Activated effector memory CD4-positive, alpha-beta T cell treated with Interleukin-2 at 50 U/mL for 16 hours (primary cell): ENCODE results near the gene ROBO1.

Experiments used
- DNase-seq: peaks from one replicate; pipeline ENCODE4 v3.0.0-alpha.2; 2020

The ROBO1 gene

DNA sequence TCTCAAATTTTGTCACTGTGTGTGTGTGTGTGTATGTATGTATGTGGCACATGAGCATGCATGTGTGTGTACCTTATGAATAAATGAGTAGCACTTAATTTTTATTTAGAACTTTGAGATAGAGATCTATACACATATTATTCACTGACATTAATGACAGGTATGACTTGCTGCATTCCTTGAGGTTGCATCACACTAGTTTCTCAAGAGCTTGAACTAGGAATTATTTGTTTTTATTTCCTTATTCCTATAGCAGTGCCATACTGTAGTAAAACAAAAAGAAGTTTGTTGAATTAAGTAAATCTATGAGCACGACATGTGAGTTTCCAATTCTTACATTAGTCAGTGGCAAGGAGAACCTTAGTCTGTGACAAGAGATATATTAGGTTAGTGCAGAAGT, 943.9 kb downstream of the ROBO1 start:
- DNase-seq, result no peak

DNA sequence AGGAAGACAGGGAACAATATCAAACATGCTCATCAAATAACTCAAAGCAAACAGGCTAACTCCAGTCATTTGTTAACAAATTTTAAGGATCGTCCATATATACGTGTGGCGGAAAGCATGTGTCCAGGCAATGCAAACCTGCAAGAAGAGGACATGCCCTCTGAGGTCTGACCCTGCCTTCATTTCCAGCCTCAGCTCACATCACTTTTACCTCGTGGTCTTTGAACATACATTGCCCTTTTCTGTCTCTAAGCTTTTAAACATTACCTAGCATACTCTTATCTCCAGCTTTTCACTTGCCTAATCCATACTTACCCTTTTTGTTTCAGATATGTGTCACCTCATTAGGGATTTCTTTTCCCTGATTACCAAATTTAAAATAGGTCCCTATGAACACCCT, 944.4 kb downstream of the ROBO1 start:
- DNase-seq, result no peak

DNA sequence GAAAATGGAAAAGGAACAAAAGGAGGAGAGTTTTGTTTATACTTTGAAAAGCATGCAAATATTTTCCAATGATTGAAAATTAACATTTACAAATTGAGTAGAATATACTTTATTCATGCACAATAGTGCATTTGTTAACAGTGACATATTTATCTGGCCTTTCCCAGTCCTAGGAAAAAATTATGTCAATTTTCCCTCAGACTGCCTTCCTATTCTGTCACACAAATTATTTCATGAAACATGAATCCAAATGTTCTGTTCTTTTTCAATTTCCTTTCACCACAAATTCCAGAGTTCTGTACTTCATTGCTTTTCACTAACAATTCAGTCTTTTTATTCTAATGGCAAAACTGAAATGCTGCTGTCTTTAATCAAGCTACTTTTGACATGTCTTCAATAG, 945.1 kb downstream of the ROBO1 start:
- DNase-seq, result no peak

DNA sequence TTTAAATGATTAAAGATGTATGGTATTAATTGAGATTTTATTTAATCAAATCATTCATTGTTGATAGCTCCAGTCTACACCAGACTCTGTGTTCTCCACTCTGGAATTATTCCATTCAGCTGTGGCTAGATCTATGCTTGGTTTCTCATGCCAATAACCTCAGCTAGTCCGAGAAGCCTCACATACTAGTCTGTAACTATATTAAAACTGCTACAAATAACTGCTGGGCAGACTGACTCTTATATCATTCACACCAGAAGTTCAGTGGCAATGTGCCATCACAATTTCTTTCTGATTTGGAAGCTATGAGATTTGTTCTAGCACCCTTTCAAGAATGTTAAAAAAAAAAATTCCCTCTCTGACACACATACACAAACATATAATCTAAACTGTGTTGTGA, 947.3 kb downstream of the ROBO1 start:
- DNase-seq, result no peak

DNA sequence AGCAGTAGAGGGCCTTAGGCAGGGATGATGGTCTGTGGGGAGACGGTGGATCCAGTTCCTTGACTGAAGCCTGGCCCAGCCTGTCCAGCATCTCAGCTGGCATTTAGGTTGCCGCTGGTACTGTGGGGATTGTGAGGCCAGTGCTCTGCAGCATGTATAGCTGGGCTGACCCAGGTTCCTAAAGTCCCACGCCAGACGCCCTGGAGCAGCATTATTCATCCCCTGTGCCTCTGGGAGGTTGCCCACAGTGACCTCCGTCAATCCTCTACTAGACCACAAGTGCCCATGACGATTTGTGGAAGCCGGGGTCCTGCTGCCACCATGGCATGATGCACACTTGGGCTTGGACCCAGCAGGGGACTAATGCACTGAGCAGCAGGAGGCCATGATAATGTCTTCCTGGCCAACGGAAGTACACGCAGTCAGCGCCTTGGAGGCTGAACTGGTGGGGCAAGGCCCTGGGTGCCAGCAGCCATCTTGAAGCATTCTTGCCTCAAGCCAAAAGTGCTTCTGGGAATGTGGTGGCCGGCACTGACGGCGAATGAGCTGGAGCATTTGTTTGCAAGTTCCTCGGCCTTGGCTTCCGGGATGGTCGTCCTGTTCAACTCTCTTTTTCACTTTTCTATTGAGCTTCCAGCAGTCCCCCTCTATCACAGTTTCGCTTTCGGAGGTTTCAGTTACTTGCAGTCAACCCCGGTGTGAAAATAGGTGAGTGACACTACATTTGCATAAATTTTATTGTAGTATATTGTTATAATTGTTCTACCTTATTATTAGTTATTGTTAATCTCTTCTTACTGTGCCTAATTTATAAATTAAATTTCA, 949.4 kb downstream of the ROBO1 start:
- no peak for DNase-seq

DNA sequence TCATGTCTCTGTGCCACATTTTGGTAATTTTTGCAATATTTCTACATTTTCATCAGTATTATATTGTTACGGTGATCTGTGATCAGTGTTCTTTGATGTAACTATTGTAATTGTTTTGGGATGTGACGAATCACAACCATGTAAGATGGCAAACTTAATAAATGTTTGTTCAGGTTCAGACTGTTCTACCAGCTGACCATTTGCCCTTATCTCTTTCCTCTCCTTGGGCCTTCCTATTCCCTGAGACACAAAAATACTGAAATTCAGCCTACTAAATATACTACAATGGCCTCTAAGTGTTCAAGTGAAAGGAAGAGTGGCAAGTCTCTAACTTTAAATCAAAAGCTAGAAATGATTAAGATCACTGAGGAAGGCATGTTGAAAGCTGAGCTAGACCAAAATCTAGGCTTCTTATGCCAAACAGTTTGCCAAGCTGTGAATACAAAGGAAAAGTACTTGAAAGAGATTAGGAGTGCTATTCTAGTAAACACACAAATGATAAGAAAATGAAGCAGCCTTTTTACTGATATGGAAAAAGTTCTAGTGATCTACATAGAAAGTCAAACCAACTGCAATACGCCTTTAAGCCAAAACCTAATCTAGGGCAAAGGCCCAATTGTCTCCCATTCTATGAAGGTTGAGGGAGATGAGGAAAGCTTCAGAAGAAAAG, 952.8 kb downstream of the ROBO1 start:
- no peak for DNase-seq

DNA sequence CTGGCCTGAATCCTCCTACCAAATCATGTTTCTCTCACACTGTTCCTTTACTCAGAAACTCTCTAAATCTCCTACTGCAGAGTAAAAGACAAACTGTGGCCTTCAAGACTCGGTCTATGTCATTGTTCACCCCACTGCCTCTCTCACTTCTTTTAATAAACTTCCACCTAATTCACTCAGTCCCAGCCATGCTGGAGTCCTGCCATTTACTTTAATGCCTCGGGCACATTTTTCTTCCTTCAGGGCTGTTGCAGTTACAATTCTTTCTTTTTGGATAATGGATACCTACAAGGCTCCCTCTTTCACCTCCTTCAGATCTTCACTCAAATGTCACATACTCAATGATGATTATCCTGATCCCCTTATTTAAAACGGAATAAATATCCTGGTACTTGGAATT, 955.6 kb downstream of the ROBO1 start:
- DNase-seq, result no peak

DNA sequence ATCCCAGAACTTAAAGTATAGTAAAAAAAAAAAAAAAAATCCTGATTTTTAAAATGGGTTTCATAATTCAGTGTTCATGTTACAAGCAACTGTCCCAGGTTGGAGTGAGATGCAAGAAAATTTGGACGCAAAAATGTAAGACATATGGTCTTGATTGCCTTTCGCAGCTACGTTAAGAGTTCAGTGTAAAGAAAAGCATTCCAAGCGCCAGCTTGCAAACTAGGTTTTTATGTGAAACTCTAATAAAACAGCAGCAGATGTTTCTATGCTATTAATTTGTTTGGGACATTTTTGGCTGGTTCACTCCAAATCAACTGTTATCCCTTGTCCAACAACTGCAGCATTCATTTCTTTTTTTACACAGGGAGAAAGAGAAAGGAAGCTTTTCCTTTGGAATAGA, 957.8 kb downstream of the ROBO1 start:
- DNase-seq, result no peak

DNA sequence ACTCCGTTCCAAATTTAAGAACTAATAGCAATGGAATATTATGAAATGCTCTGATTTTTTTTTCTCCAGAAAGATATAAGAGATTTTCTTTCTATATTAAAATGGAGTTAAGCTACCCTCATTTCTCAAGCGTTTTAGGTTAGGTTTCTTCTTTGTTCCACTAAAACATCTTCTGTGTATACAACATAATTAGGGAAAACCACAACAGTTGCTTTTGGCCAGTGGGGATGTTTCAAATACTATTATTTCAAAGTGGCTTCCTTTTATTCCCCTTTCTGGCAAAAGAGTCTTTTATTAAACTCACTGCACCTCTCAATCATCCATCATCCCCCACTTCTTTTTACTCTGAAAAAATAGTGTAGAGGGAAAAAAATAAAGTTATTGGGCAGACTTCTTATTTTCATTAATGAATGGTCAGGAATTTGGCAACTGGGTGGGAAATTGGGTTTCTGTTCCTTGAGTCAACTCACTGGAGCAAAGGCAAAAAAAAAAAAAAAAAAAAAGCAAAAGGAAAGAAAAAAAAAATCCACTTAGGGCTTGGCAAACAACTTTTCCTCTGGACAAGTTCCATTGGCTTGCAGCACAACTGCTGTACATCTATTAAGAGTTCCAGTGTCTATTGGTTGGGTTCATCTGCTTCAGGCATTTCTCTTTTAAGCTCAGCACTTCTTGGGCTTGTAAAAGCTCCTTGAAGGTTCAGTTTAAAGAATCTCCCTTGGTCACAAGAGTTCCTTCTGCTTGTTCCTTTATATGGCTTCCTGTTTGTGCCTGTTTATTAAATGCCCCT, 963.4 kb downstream of the ROBO1 start:
- no peak for DNase-seq

DNA sequence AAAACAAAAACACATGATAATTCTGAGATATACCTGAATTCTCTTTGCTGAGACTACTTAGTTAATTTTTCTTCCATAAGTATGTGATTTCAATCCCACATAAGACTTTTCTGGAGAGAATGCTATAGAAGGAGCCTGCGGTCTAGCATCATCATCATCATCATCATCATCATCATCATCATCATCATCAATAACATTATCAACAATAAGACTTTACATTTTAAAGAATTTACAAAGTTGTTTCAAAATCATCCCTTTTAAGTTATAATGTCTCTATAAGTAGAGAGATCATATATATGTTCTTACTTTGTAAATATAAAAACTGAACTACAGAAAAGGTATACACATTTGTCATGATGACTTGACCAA, 965.3 kb downstream of the ROBO1 start:
- no peak for DNase-seq

DNA sequence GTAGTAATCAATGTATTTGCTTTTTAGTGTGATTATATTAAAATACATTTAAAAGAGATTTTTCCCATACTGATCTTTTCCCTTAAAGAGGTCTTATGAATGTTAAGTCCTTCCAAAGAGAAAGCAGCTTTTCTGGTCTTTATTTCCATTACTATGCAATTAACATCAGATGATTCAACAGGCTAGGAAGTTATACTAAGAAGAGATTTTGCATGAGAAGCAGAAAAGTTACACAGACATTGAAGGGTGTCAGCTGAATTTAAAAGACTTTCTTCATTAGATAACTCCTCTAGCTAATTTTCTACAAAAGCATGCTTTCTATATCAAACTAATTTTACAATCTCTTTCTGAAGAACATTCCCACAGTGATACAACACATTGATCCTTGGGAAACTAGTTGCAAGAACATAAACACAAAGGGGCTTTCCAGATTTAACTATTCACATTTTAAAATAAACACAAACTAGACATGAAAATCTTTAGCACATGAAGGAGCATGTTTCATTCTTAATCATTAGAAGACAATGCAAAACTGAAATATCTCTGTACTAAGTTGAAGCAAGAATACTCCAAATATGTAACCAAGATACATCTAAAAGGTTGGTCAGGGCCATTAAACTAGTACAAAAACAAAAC, 965.8 kb downstream of the ROBO1 start:
- DNase-seq, result no peak

DNA sequence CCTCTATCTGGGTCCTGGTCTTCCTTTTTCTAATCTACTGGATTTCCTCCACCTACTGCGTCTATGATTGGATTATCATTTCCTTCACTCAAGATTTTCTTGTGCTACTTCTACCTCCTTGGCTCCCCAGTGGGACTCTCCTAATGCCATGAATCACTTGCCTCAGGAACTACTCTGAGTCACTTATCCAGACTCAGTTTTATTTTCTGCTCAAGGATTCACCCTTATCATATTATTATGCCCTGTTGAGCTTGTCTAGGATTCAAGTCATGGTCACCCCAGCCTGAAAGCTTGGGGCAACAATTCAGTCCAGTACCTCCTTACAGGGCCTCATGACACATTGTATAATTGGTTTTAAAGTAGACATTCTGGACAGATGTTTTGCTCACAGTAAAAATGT, 968.1 kb downstream of the ROBO1 start:
- DNase-seq, result no peak

DNA sequence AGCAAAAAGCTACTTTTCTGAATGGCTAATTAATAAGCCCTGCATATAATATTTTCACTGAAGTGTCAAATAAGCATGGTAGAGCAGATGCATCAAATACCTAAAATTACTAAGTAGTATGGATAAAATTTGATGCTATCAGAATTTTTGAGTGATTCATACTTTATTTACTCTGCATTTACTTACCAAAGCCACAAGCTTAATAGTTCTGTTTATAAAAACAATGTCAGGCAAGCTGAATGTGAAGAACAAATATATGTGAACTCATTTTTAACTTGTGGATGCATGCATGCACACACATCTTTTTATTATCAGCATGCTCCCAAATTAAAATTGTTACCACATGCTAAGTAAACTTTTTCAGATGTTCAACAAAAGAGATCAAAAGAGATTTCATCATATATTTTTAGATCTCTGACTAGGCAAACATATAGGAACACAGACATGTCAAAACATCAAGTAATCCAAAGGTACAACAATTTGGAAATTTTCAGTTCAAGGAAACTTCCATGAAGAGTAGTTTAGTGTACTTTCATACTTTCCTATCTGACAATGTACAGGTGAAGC, 969.4 kb downstream of the ROBO1 start:
- DNase-seq, result no peak

DNA sequence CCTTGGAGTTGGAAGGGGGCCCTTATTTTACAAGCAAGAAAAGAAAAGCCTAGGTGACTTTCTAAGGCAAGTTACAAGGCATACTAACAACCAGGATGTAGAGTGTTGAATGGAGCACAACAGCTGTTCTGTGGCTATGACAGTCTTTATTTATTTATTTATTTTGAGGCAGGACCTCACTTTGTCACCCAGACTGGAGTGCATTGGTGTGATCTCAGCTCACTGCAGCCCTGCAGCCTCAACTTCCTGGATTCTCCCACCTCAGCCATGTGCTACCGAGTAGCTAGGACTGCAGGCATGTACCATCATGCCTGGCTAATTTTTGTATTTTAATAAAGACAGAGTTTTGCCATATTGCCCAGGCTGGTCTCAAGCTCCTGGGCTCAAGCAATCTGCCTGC, 973.4 kb downstream of the ROBO1 start:
- no peak for DNase-seq

DNA sequence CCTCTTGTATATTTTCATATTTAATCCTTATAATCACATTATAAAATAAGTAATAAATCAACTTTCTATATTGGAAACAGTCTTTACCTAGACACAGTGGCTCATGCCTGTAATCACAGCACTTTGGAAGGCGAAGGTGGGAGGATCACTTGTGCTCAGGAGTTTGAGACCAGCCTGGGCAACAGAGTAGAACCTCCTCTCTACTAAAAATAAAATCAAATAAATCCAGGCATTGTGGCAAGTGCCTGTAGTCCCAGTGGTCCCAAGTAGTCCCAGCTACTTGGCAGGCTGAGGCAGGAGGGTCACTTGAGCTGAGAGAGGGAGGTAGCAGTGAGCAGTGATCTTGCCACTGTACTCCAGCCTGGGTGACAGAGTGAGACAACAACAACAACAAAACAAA, 975.1 kb downstream of the ROBO1 start:
- DNase-seq, result no peak

DNA sequence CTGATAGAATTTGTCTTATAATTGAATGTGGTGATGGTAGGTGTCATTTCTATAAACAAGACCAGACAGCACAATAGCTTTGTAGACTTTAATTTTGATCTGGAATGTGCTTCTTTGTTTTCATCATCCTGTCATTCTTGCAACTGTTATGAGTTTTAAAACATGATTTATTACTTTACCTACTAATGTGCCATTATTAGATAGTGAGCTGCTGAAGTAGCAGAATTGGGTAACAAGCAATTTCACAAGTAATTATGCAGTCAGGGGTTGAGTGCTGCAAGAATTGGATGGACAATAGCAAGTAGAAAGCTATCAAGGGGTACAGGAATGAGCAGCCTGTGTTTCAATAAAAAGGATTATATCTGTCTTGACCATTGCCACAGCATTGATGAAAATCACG, 975.6 kb downstream of the ROBO1 start:
- no peak for DNase-seq

DNA sequence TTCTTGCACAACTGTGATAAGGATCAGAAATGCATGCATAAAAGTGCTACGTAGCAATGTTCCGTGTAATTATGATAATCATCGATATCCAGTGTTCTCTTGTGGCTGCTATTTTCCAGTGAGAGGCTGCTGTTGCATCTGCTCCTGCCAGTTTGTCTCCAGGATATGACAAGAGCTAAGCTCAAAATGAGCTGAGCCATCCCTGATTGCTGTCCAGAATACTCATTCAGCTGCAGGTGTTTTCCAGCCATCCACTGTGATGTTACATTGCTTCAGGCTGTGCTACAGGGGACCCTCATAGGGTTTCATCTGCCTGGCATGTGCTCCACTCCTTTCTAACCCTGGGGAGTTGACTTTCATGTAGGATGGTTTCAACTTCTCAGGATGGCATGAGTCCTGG, 976.0 kb downstream of the ROBO1 start:
- DNase-seq, result no peak

DNA sequence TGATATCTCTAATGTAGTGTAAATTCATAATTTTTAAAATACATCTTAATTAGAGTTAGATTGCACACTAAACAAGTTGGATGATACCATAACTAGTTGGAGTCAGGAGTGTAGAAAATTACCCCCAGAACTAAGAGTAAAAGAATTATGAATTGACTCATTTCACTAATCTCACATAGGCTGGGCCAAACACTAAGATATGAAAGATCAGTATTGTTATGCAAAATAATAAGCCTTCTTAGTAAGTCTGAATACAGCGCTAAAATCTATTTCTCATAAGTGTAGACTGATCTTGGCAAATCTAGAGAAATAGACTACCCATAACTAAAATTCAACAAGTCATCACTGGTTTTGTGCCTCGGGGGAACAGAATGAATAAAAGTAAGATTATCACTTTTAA, 979.0 kb downstream of the ROBO1 start:
- no peak for DNase-seq

DNA sequence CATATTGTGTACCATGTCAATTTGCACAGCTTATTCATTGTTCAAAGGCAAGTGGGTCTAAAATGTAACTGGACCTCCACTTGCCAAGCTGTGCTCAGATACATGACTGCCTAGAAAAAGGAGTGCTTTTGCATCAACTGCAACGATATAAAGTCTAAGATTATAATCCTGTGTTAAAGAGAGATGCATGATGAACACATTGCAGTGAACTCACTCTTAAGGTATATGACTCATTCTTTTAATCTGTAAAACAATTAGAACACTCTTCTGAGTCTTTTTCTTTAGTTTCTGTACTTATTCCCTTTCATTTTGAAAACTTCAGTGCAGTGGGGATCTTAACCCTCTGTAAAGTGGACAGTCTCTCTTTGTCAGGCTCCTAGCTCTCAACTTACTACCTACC, 982.8 kb downstream of the ROBO1 start:
- no peak for DNase-seq

DNA sequence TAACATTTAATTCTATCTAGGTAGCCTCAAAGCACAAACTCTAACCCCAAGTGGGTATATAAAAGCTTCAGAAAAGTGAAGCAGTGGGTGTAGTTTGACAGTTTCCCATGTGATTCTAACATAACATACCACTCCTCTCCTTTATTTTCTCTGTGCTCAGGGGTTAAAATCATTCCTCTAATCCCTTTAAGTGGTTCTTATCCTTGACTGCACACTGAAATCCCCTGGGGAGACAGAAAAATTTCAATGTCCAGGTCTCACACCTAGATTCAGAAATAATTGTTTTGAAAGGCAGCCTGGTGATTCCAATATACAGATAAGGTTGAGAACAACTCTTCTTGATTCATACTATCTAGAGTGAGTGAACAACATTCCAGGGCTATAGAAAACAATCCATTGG, 986.4 kb downstream of the ROBO1 start:
- DNase-seq, result no peak

DNA sequence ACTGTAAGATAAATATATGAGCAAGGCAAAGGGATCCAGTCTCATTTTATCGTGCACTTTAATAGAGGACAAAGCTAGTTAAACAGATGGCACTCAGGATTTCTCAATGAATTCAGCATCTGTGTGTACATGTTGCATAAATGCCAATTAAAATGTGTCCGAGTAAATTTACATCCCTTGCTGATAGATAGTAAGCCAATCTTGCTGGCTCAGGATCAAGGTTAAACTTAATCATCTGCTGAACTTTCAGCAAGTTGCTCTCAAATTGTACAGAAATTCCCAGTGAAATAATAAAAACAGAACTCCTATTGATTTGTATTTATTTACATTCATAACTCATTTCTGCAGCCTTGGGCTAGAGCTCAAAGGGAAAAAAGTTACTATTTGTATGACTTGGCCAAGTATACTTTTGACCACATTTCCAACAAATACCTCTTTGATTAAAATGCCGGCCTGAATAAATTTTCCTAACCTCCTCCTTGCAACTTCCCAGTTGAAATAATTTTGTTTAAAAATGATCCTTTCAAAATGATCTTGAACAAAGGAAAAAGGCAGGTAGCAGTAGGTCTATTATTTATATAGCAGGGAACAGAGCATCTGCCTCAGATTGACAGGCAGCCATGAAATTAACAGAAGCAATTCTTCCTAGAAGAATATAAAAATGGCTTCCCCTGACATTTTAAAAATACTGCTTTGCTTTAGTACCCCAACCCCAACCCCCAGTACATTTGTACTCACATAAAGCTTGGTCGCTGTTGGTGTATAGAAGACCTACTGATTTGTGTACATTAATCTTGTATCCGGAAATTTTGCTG, 1001.9 kb downstream of the ROBO1 start:
- DNase-seq, result no peak

DNA sequence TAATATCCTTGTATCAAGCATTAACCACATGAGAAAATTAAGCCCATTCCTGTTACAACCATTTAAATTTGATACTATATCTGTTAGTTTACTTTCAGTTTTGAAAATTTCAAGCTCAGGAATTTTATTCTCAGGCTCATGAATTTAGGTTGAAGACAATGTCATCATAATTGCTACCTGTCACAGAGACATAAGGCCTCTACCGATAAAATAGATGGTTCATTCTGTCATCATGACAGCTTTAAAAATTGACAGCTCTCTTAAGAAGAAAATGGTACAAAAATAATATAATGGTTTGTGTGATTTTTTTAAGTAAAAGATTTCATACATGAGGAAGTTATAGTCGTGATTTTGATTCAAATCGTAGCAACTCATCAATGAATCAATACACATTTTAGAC, 1003.2 kb downstream of the ROBO1 start:
- no peak for DNase-seq
